Measurements from ENCODE around the gene ANKRD33B. TPM values are rescaled to one million over a fixed set of nuclear protein-coding genes. Genes with fewer than 3 reads are reported as not detected.
"Not testable (repeated sequence)": the region's sequence is repeated elsewhere in the genome, so short reads cannot be mapped to it uniquely, and the experiment has no call there.

Gene ANKRD33B
- polyA plus RNA-seq, 1 donor (not counting 4 experiments of a cell fraction or from before 2014, with no cell fraction given), result 1.9 TPM

DNA sequence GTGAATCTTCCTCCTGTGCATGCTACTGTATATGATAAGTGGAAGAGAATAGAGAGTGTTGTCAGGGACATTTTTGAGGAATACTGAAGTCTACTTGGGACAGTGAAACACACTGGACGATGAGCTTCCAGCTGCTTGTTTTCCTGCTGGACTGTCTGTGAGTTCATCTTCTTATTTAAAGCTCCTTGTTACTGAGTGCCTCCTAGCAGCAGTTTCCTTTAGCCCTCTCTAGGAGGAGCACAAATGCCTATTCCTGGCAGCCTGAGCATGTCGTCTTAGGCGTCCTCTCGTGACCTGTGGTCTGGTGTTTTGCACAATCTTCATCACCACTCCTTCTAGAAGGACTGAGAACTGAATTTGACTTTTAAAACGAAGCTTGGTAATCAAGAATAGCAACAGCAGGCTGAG, 43.8 kb downstream of the ANKRD33B start:
- H2AFZ ChIP-seq (ENCODE audit: control insufficient read depth, low read length), result no peak overlapping the region
- DNase-seq (ENCODE audit: low read depth, low spot score), result no peak
- H3K4me3 ChIP-seq (ENCODE audit: control insufficient read depth in 2 of 3, extremely low read depth in 1 of 3, insufficient read depth in 2 of 3, low read depth in 1 of 3, low read length in 3 of 3), result no peak overlapping the region
- no peak overlapping the region for H3K27ac ChIP-seq (ENCODE audit: control insufficient read depth, insufficient read depth, low read length)
- no peaks in the 10 kb centered on the region for H3K4me1 ChIP-seq (ENCODE audit: control insufficient read depth, extremely low read depth, insufficient read depth, low read length)
- dilution Hi-C loops (cut with MboI; ENCODE audit: extremely low pct_ligation_motif_present, low sequenced_read_pairs), result no loop called here
- no peak overlapping the region for H3K9ac ChIP-seq (ENCODE audit: control insufficient read depth, extremely low read depth, insufficient read depth, low read length)
- TF ChIP-seq, protein P1, sequence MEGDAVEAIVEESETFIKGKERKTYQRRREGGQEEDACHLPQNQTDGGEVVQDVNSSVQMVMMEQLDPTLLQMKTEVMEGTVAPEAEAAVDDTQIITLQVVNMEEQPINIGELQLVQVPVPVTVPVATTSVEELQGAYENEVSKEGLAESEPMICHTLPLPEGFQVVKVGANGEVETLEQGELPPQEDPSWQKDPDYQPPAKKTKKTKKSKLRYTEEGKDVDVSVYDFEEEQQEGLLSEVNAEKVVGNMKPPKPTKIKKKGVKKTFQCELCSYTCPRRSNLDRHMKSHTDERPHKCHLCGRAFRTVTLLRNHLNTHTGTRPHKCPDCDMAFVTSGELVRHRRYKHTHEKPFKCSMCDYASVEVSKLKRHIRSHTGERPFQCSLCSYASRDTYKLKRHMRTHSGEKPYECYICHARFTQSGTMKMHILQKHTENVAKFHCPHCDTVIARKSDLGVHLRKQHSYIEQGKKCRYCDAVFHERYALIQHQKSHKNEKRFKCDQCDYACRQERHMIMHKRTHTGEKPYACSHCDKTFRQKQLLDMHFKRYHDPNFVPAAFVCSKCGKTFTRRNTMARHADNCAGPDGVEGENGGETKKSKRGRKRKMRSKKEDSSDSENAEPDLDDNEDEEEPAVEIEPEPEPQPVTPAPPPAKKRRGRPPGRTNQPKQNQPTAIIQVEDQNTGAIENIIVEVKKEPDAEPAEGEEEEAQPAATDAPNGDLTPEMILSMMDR (optimal IDR thresholded peaks at IDR 0.05 in 1 of 3, IDR thresholded peaks at IDR 0.05 in 1 of 3, conservative IDR thresholded peaks at IDR 0.05 in 1 of 3; ENCODE audit: extremely low read depth in 1 of 3, insufficient read depth in 2 of 3, low read length in 3 of 3), result no peak
- no peak for TF ChIP-seq EZH2 (IDR thresholded peaks at IDR 0.05; ENCODE audit: low read length)
- H3K4me2 ChIP-seq (ENCODE audit: control insufficient read depth, extremely low read depth, insufficient read depth, low read depth, low read length), result no peak overlapping the region
- FAIRE-seq, result no peak
- H3K36me3 ChIP-seq (ENCODE audit: control insufficient read depth in 2 of 2, extremely low read depth in 1 of 2, insufficient read depth in 2 of 2, low read length in 2 of 2), result no peaks in the 10 kb centered on the region
- H3K9me1 ChIP-seq (ENCODE audit: control insufficient read depth, extremely low read depth, insufficient read depth, low read length), result no peaks in the 10 kb centered on the region
- no peaks in the 10 kb centered on the region for H3K27me3 ChIP-seq (ENCODE audit: control insufficient read depth, extremely low read depth, insufficient read depth, low read length)
- no peaks in the 10 kb centered on the region for H3K9me3 ChIP-seq (ENCODE audit: control insufficient read depth, low read depth, low read length)
- no peaks in the 10 kb centered on the region for H3K79me2 ChIP-seq (ENCODE audit: control insufficient read depth, insufficient read depth, low read length)
- no peaks in the 10 kb centered on the region for H4K20me1 ChIP-seq (ENCODE audit: control insufficient read depth, extremely low read depth, insufficient read depth, low read length)

DNA sequence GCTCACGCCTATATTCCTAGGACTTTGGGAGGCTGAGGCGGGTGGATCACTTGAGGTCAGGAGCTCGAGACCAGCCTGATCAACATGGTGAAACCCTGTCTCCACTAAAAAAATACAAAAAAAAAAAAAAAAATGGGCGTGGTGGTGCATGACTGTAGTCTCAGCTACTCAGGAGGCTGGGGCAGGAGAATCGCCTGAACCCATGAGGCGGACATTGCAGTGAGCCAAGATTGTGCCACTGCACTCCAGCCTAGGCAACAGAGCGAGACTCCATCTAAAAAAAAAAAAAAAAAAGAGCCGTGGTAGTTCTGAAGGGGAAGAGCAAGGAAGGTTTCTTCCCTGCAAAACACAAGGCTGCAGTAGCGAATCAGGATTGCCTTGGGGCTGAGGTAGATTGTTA, 44.2 kb downstream of the ANKRD33B start:
- H3K4me2 ChIP-seq (ENCODE audit: control insufficient read depth, extremely low read depth, insufficient read depth, low read depth, low read length); H3K27me3 ChIP-seq (ENCODE audit: control insufficient read depth, extremely low read depth, insufficient read depth, low read length); H3K79me2 ChIP-seq (ENCODE audit: control insufficient read depth, insufficient read depth, low read length); dilution Hi-C loops (cut with MboI; ENCODE audit: extremely low pct_ligation_motif_present, low sequenced_read_pairs); H3K9me3 ChIP-seq (ENCODE audit: control insufficient read depth, low read depth, low read length); DNase-seq (ENCODE audit: low read depth, low spot score); FAIRE-seq; H2AFZ ChIP-seq (ENCODE audit: control insufficient read depth, low read length); H3K36me3 ChIP-seq (ENCODE audit: control insufficient read depth in 2 of 2, extremely low read depth in 1 of 2, insufficient read depth in 2 of 2, low read length in 2 of 2); H3K4me3 ChIP-seq (ENCODE audit: control insufficient read depth in 2 of 3, extremely low read depth in 1 of 3, insufficient read depth in 2 of 3, low read depth in 1 of 3, low read length in 3 of 3); H3K9me1 ChIP-seq (ENCODE audit: control insufficient read depth, extremely low read depth, insufficient read depth, low read length); H3K27ac ChIP-seq (ENCODE audit: control insufficient read depth, insufficient read depth, low read length); H3K4me1 ChIP-seq (ENCODE audit: control insufficient read depth, extremely low read depth, insufficient read depth, low read length); H4K20me1 ChIP-seq (ENCODE audit: control insufficient read depth, extremely low read depth, insufficient read depth, low read length); H3K9ac ChIP-seq (ENCODE audit: control insufficient read depth, extremely low read depth, insufficient read depth, low read length): not testable (repeated sequence)

DNA sequence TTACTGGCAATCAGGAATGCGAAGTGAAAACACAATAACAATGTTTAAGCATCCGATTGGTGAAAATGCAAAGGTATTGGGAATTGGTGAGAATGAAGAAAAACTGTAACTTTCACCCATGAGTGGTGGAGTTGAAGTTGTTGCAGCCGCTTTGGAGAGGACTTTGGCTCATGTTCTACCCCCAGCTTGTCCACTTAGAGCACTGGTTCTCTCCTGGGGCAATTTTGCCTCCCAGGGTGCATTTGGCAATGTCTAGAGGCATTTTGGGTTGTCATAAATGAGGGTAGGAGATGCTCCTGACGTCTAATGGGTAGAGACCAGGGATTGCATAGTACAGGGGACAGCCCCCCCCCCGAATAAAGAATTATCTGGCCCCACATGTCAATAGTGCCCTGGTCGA, 46.2 kb downstream of the ANKRD33B start:
- Histone ChIP-seq H2AFZ (ENCODE audit: control insufficient read depth, low read length) (no peak overlapping the region), H3K27ac (ENCODE audit: control insufficient read depth, insufficient read depth, low read length) (no peak overlapping the region), H3K36me3 (ENCODE audit: control insufficient read depth in 2 of 2, extremely low read depth in 1 of 2, insufficient read depth in 2 of 2, low read length in 2 of 2) (no peaks in the 10 kb centered on the region), H3K9me1 (ENCODE audit: control insufficient read depth, extremely low read depth, insufficient read depth, low read length) (no peaks in the 10 kb centered on the region), H3K79me2 (ENCODE audit: control insufficient read depth, insufficient read depth, low read length) (no peaks in the 10 kb centered on the region), H3K9me3 (ENCODE audit: control insufficient read depth, low read depth, low read length) (no peaks in the 10 kb centered on the region), H3K27me3 (ENCODE audit: control insufficient read depth, extremely low read depth, insufficient read depth, low read length) (no peaks in the 10 kb centered on the region), H3K4me2 (ENCODE audit: control insufficient read depth, extremely low read depth, insufficient read depth, low read depth, low read length) (no peak overlapping the region), H3K9ac (ENCODE audit: control insufficient read depth, extremely low read depth, insufficient read depth, low read length) (no peak overlapping the region), H4K20me1 (ENCODE audit: control insufficient read depth, extremely low read depth, insufficient read depth, low read length) (no peaks in the 10 kb centered on the region), H3K4me3 (ENCODE audit: control insufficient read depth in 2 of 3, extremely low read depth in 1 of 3, insufficient read depth in 2 of 3, low read depth in 1 of 3, low read length in 3 of 3) (no peak overlapping the region), H3K4me1 (ENCODE audit: control insufficient read depth, extremely low read depth, insufficient read depth, low read length) (no peaks in the 10 kb centered on the region)
- DNase-seq (ENCODE audit: low read depth, low spot score), result no peak
- FAIRE-seq, result no peak
- no peak for TF ChIP-seq EZH2 (IDR thresholded peaks at IDR 0.05; ENCODE audit: low read length)
- TF ChIP-seq, protein P1 (optimal IDR thresholded peaks at IDR 0.05 in 1 of 3, IDR thresholded peaks at IDR 0.05 in 1 of 3, conservative IDR thresholded peaks at IDR 0.05 in 1 of 3; ENCODE audit: extremely low read depth in 1 of 3, insufficient read depth in 2 of 3, low read length in 3 of 3), result no peak
- dilution Hi-C loops (cut with MboI; ENCODE audit: extremely low pct_ligation_motif_present, low sequenced_read_pairs), result no loop called here

All from keratinocyte (primary cell).